ENCODE results near the gene SH3BP5.
A peak's percentile ranks its signal among the peaks of the same experiment; 100 is the strongest.

The SH3BP5 gene

GRCh38 chr3:15273227-15273626 is 59.2 kb downstream of the SH3BP5 start:
- no peak overlapping the region; the same call in 1 of the 2 replicates for H3K27ac ChIP-seq
- TF ChIP-seq, protein P1, sequence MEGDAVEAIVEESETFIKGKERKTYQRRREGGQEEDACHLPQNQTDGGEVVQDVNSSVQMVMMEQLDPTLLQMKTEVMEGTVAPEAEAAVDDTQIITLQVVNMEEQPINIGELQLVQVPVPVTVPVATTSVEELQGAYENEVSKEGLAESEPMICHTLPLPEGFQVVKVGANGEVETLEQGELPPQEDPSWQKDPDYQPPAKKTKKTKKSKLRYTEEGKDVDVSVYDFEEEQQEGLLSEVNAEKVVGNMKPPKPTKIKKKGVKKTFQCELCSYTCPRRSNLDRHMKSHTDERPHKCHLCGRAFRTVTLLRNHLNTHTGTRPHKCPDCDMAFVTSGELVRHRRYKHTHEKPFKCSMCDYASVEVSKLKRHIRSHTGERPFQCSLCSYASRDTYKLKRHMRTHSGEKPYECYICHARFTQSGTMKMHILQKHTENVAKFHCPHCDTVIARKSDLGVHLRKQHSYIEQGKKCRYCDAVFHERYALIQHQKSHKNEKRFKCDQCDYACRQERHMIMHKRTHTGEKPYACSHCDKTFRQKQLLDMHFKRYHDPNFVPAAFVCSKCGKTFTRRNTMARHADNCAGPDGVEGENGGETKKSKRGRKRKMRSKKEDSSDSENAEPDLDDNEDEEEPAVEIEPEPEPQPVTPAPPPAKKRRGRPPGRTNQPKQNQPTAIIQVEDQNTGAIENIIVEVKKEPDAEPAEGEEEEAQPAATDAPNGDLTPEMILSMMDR (conservative IDR thresholded peaks at IDR 0.05; ENCODE audit: low read depth): no peak
- ChIA-PET POLR2A (ENCODE audit: low non-redundant PET) (no interaction called here), CTCF (no interaction called here)
- DNase-seq (ENCODE audit: low spot score): no peak

DNA sequence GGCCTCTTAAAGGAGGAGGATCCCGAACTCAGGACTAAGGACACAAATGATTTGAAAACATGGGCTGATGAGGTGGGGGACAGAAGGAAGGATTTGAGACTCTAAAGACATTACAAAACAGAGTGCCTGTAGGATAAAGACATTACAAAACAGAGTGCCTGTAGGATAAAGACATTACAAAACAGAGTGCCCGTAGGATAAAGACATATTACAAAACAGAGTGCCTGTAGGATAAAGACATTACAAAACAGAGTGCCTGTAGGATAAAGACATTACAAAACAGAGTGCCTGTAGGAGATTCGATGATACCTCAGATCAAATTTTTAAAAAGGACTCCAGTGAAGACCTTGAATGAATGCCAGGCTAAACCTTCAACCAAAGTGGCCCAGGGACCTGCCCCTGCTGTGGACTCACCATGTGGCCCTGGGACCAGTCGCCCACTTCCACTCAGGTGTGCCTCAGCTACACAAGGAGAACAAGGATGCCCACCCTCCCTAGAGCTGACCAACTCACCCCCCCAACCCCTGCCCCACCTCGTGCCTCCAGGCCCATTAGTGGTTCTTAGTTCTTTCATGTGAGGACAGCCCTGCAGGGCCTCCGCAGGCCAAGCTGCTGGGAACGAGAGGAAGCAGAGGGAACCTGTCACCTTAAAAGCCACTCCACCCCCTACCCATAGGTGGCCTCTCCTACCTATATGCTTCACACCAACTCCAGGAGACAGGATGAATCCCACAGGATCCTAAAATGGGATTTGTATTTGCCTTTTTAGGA is 59.8 kb downstream of the SH3BP5 start:
- POLR2A ChIA-PET (ENCODE audit: low non-redundant PET): no interaction called here
- TF ChIP-seq, protein P1 (conservative IDR thresholded peaks at IDR 0.05; ENCODE audit: low read depth): no peak
- peak overlapping the region; percentile 69 for H3K27ac ChIP-seq
- CTCF ChIA-PET: no interaction called here
- no peak for DNase-seq (ENCODE audit: low spot score)

DNA sequence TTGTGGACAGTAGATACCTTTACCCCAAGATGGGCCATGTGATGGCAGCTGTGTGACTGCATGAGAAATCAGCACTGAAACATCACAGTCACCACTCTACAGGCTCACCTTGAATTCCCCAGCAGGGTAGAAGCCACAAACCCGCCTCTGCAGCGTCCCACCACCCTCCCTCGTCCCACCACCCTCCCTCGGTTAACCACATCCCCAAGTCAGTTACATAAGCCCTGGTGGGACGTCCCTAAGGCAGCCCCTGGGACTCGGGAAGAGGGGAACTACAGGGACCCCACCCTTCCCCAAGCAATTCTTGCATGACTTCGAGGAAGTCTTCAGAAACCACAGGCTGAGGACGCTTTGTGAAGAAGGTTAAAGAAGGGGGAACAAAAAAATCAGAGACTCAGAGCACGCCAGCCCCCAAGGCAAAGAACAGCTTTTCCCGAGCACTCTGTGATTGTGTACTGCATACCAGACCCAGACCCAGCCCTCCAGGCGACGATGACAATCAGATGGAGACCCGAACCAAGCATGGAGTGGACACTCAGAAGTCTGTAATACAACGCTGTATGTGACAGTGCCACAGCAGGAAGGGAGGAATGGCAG is 60.5 kb downstream of the SH3BP5 start:
- no peak for DNase-seq (ENCODE audit: low spot score)
- CTCF ChIA-PET: no interaction called here
- TF ChIP-seq, protein P1 (conservative IDR thresholded peaks at IDR 0.05; ENCODE audit: low read depth): no peak
- peak overlapping the region; percentile 65 for H3K27ac ChIP-seq
- POLR2A ChIA-PET (ENCODE audit: low non-redundant PET): no interaction called here

DNA sequence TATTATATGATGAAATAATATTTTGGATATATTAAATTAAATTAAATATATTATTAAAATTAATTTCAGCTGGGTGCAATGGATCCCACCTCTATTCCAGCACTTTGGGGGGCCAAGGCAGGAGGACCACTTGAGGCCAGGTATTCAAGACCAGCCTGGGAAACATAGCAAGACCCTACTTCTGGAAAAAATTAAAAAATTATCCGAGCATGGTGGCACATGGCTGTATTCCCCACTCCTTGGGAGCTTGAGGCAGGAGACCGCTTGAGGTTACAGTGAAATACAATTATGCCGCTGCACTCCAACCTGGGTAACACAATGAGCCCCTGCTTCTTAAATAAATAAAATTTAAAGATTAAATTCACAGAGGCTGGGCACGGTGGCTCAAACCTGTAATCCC is 61.4 kb downstream of the SH3BP5 start:
- TF ChIP-seq, protein P1 (conservative IDR thresholded peaks at IDR 0.05; ENCODE audit: low read depth): no peak
- POLR2A ChIA-PET (ENCODE audit: low non-redundant PET): no interaction called here
- no peak overlapping the region for H3K27ac ChIP-seq
- CTCF ChIA-PET: no interaction called here
- no peak for DNase-seq (ENCODE audit: low spot score)

DNA sequence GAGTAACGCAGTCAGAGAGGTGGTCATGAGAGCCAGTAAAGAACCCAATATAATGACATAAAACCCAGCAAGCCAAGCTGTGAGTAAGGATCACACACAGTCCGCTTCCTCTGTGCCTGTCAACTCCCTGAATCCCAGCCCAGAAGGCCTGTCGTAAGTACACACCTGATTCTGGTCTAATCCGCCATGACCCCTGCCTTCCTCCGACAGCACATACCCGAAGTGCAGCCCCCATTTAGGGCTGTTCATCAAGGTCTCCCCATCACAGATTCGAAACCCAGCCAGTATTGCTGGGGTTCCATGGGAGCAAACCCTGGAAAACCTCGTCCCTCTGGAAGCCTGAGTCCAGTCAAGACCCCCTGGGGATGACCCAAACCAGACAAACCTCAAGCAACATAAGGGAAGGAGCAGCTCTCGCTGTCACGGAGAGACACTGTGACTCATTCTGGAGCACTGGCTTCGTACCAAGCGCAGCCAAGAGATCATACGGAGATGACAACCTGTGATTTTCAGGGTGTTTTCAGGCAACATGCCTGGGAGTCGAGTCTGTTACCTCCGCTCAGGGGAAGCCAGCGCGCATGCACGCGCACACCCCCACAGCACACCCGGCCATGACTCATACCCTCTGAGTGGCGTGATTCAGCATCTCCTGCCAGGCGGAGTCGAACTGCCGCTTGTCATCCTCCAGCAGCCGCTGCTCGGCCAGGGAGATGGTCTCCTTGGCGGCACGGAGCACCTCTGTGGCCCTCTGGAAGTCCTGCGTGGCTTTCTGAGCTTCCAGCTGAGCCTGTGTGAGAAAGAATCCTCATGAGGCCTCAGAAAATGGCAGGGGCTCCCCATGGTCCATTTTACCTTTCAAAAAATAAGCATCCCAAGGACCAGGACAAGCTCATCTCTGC is 63.0 kb downstream of the SH3BP5 start:
- H3K27ac ChIP-seq: peak overlapping the region; percentile 86
- DNase-seq (ENCODE audit: low spot score): peak; percentile 96
- CTCF ChIA-PET: interaction anchor here (0.5 to 0.7 kb wide), 3 partner anchors 15 to 161 kb away, joined by 3 to 4 read pairs (median 3); no protein-coding TSS in a partner anchor
- POLR2A ChIA-PET (ENCODE audit: low non-redundant PET): no interaction called here
- TF ChIP-seq, protein P1 (conservative IDR thresholded peaks at IDR 0.05; ENCODE audit: low read depth): no peak

DNA sequence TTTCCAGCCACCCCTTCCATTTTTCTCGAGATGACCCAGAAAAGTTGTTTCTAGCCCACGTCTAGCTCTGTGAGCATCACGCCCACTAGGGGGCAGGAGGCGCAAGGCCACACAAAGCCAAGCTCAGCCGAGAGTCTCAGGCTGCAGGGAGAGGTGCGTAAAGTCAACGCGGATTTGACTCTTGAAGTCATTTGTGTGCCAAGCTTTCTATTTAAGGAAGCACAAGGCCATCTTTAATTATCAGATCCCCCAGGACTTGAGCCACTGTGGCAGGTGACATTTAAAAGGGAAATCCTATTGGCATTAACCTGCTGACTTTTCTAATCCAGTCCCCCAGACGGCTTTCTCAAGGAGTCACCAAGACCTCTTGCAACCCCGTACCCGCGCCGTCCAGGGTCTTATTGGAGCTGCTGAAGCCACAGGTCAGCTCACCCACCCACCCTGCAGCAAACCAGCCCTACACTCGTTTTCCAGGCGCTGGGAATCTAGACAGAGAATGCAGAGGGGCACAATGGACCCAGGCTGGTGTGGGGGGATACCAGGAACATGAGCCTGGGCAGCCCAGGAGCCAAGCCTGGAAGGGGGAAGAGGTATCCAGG is 64.3 kb downstream of the SH3BP5 start:
- ChIA-PET CTCF (interaction anchor here (0.5 to 1.4 kb wide), 16 partner anchors 8 to 289 kb away, joined by 3 to 10 read pairs (median 4); partner anchors contain the start of gene SH3BP5), POLR2A (ENCODE audit: low non-redundant PET) (interaction anchor here (0.6 kb wide), 1 partner anchor 163 kb away, joined by 4 read pairs; no protein-coding TSS in a partner anchor)
- peak overlapping the region; percentile 31 for H3K27ac ChIP-seq
- DNase-seq (ENCODE audit: low spot score): peak; percentile 62
- TF ChIP-seq, protein P1 (conservative IDR thresholded peaks at IDR 0.05; ENCODE audit: low read depth): peak; percentile 91
